IPS DF 6.9 (cell line): ENCODE results near the gene CLDN9.

Source experiments
- DNase-seq: peaks from one replicate; pipeline ENCODE4 v3.0.0-alpha.2; 2013; ENCODE audit warnings: low read depth, low spot score
- H3K27ac ChIP-seq: one replicate; pipeline ENCODE4 v1.5.1; 2013; ENCODE audit warnings: low read length, control low read depth
- H3K27me3 ChIP-seq: 2 replicates; pipeline ENCODE4 v1.6.1; 2013; ENCODE audit warnings: mild to moderate bottlenecking, low read length; ENCODE audit not compliant: control insufficient read depth, insufficient read depth
- H3K36me3 ChIP-seq: 2 replicates; pipeline ENCODE4 v1.6.1; 2013; ENCODE audit warnings: low read length; ENCODE audit not compliant: control insufficient read depth, insufficient read depth
- H3K4me1 ChIP-seq: 2 replicates; pipeline ENCODE4 v1.6.1; 2013; ENCODE audit warnings: low read length; ENCODE audit not compliant: control insufficient read depth, insufficient read depth
- H3K4me3 ChIP-seq: 2 replicates; pipeline ENCODE4 v1.5.1; 2013; ENCODE audit warnings: mild to moderate bottlenecking, low read length
- H3K9me3 ChIP-seq: 2 replicates; pipeline ENCODE4 v1.6.1; 2013; ENCODE audit warnings: low read length, inconsistent platforms; ENCODE audit not compliant: control insufficient read depth, insufficient read depth
- WGBS: extraction: QIAGEN DNeasy Blood & Tissue Kit; methylation state at CpG from one replicate; pipeline ENCODE4 v1.1.7; 2013; ENCODE audit warnings: mixed read lengths, missing lambda C conversion rate; ENCODE audit not compliant: insufficient read length, insufficient coverage; 5-methylcytosine and 5-hydroxymethylcytosine counted together

CLDN9 gene

DNA sequence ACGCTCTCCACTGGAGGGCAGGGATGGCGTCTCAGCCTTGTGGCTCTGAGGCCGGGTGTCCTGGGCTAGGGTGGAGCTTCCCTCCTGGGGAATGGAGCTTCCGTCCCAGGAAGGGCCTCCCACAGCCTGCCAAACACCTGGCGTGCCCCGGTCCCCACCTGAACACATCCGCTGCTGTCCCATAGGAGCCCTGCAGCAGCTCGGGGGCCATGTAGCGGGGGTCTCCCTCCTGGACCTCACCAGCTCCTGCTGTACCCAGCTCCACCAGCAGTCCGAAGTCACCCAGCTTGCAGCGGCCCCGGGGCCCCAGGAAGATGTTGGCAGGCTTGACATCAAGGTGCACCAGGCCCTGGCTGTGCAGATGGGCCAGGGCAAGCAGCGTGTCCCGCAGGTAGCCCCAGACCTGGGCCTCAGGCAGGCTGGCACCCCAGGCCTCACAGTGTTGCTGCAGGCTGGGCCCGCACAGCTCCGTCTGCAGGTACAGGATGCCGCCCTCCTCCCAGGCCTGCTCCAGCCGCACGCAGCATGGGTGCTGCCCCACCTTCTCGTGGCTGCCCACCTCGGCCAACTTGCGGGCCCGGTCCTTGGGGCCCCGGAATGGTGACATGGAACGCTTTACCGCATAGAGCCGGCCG is 37.4 kb upstream of the CLDN9 start:
- Histone ChIP-seq H3K4me3 (no peak overlapping the region), H3K36me3 (peaks cover 41% of the 10 kb centered on the region), H3K4me1 (no peaks in the 10 kb centered on the region), H3K9me3 (no peaks in the 10 kb centered on the region), H3K27ac (no peak overlapping the region), H3K27me3 (no peaks in the 10 kb centered on the region)
- no CpG with 5 or more reads among the region's 28 CpGs for WGBS
- DNase-seq, result no peak

DNA sequence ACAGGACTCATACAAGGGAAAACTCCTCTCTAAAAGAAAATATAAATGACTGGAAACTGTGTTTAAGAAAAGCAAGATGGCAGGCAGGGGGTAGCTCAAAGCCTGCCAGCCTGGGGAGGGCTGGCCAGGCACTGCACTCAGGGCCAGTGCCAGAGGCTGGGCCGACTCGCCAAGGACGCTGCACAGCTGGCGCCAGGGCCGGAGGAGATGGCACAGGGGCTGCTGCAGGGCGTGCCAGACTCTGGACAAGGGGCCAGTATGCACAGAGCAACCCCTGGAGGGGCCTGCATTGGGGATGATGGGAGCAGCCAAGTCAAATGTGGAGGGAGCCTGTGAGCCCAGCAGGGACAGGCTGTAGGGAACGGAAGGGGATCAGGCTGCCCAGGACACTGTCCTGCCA is 36.5 kb upstream of the CLDN9 start:
- peaks cover 41% of the 10 kb centered on the region for H3K36me3 ChIP-seq
- no peak for DNase-seq
- WGBS, result no CpG with 5 or more reads among the region's 7 CpGs
- H3K27ac ChIP-seq, result no peak overlapping the region
- H3K9me3 ChIP-seq, result no peaks in the 10 kb centered on the region
- no peaks in the 10 kb centered on the region for H3K4me1 ChIP-seq
- no peak overlapping the region for H3K4me3 ChIP-seq
- no peaks in the 10 kb centered on the region for H3K27me3 ChIP-seq

DNA sequence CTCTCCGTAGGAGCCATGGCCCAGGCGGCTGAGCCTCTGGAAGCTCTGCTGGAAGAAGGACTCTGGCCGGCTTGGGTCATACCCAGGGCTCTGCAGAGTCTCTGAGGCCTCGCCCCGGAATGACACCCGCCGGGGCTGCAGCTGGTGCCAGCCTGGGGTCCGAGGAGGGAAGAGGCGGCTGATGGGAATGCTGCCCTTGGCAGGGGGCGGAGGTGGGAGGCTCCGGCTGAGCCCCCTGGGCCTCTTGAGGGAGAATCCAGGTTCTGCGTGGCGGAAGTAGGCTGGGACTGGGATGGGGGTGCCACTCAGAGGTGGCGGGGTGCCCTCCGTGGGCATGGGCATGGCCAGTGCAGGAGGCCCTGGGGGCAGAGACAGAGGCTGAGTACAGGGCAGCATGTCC is 36.0 kb upstream of the CLDN9 start:
- no peaks in the 10 kb centered on the region for H3K9me3 ChIP-seq
- peaks cover 41% of the 10 kb centered on the region for H3K36me3 ChIP-seq
- WGBS, result no CpG with 5 or more reads among the region's 15 CpGs
- peaks cover under 1% of the 10 kb centered on the region; the same call in 1 of the 2 replicates for H3K4me1 ChIP-seq
- H3K4me3 ChIP-seq, result no peak overlapping the region
- no peaks in the 10 kb centered on the region for H3K27me3 ChIP-seq
- no peak for DNase-seq
- no peak overlapping the region for H3K27ac ChIP-seq

DNA sequence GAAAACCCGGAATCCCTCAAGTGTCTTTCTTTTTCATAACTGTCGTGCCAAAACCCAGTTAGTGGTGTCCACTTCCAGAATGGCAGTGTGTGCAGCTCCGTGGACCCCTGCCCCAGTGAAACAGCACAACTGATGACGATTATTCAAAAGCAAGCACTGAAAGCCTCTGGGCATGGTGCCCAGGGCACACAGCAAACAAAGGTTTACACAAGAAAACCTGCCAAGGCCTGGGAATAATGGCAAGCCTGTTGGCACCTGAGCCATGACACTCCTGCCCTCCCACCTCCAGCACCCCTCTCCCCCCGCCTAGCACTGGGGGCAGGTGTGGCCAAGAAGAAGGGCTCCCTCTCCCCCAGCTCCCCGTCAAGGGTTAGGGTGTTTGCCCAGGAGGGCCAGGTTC is 35.3 kb upstream of the CLDN9 start:
- peaks cover 3% of the 10 kb centered on the region; the same call in 1 of the 2 replicates for H3K4me1 ChIP-seq
- no peak overlapping the region for H3K4me3 ChIP-seq
- no peaks in the 10 kb centered on the region for H3K27me3 ChIP-seq
- DNase-seq, result no peak
- H3K9me3 ChIP-seq, result no peaks in the 10 kb centered on the region
- H3K27ac ChIP-seq, result no peak overlapping the region
- WGBS, result no CpG with 5 or more reads among the region's 6 CpGs
- H3K36me3 ChIP-seq, result peaks cover 33% of the 10 kb centered on the region

DNA sequence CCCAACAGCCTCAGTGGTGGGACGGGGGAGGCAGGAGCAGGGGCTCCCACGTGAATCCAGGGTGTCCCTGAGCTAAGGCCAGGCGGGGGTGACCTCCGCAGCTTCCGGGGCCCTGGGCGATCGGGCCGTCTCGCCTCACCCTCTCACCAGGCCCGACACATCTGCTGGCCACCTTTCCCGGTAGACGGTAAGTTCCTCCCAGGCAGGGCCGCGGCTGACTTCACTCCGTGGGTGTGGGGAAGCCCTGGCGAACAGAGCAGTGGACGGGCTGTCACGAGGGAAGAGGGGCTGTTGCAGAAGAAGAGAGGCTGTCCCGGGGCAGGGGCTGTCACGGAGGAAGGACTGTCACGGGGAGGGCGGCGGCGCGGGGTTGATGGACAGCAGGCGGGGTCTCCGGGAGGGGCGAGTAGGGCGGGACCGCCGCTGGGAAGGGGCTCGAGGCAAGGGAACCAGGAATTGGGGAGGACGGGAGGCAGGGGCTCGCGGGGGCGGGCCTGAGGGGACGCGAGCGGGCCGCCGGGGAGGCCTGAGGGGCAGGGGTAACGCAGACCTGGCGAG is 33.0 kb upstream of the CLDN9 start:
- no peaks in the 10 kb centered on the region for H3K9me3 ChIP-seq
- H3K4me1 ChIP-seq, result peaks cover 5% of the 10 kb centered on the region; the same call in 1 of the 2 replicates
- H3K36me3 ChIP-seq, result peaks cover 20% of the 10 kb centered on the region
- no peaks in the 10 kb centered on the region for H3K27me3 ChIP-seq
- H3K4me3 ChIP-seq, result peak overlapping the region; percentile 88
- whole genome bisulfite sequencing, result no CpG with 5 or more reads among the region's 43 CpGs
- no peak for DNase-seq
- H3K27ac ChIP-seq, result no peak overlapping the region

DNA sequence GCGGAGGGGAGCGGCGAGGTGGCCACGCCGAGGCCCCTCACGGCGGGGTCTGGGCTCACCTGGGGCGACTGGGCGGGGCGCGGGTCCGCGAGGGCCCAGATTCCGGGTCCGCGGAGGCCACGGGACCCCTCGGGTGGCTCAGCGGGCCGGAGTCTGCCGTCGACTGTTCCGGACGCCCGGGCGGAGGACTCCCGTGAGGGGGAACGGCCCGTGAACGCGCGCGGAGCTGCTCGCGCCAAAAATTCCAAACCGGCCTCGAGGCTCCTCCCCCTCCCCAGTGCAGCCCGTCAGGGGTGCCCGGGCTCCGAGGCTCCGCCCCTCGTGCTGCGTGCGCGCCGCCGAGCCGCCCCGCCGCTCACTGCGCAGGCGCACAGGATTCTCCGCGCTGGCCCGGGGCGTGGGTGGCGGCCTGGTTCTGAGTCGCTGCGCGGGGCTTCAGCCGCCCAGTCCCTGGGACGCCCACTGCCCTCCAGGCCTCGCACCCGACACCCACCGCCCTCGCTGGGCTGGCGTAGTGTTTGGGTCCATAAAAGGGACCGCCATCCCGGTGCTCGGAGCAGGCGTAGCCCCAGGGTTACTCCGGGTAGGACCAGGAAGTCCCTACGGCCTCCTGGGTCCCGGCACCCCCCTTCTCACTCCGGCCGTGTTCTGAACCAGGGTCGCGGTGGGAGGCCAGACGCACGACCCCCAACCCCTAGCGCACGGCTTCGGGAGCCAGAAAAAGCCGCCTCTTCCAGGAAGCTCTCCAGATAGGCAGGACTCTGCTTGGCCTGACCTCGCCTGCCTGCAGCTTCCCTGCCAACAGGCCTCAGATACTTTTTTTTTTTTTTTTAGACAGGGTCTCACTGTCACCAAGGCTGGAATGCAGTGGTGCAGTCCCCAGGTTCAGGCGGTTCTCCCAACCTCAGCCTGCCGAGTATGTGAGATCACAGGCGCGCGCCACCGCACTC is 32.2 kb upstream of the CLDN9 start, which contains the start of gene PKMYT1:
Gene PKMYT1, minus strand, starts transcription at position 220 of the 950 bp plus-strand sequence. CDS start 789 bp downstream, outside the sequence.
- no peaks in the 10 kb centered on the region for H3K9me3 ChIP-seq
- H3K36me3 ChIP-seq, result peaks cover 12% of the 10 kb centered on the region
- no CpG with 5 or more reads among the region's 91 CpGs for WGBS
- H3K4me3 ChIP-seq, result peak within 1 kb of the TSS; percentile 88
- peaks cover 5% of the 10 kb centered on the region; the same call in 1 of the 2 replicates for H3K4me1 ChIP-seq
- H3K27me3 ChIP-seq, result no peaks in the 10 kb centered on the region
- no peak for DNase-seq
- no peak within 1 kb of the TSS for H3K27ac ChIP-seq

DNA sequence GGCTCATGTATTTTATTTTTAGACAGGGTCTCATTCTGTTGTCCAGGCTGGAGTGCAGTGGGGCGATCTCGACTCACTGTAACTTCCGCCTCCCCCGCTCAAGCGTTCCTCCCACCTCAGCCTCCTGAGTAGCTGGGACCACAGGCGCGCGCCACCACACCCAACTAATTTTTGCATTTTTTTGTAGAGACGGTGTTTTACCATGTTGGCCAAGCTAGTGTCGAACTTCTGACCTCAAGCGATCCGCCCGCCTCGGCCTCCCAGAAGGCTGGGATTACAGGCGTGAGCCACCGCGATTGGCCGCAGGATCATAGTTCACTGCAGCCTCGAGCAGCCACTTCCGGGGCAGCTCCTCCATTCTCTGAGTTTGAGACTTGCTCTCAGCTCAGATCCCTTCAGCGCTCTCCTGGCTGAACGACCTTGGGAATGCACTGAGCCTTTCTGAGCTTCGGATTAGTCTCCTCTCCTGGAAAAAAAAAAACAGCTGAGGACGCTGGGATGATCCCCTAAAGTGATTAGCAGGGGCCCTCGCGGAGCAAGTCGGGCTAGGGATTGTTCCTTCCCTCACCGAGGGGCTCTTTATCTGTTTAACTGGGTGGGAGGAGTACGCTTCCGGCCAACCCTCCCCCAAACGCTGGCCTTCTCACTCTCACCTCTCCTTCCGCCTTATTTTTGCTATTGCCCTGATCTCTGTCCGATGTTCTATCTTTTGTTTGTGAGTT is 31.4 kb upstream of the CLDN9 start:
- Histone ChIP-seq H3K9me3 (no peaks in the 10 kb centered on the region), H3K4me3 (no peak overlapping the region; the same call in 1 of the 2 replicates), H3K27me3 (no peaks in the 10 kb centered on the region), H3K36me3 (peaks cover 5% of the 10 kb centered on the region), H3K4me1 (peaks cover 5% of the 10 kb centered on the region; the same call in 1 of the 2 replicates), H3K27ac (peak overlapping the region; percentile 49)
- DNase-seq, result no peak
- no CpG with 5 or more reads among the region's 33 CpGs for WGBS

DNA sequence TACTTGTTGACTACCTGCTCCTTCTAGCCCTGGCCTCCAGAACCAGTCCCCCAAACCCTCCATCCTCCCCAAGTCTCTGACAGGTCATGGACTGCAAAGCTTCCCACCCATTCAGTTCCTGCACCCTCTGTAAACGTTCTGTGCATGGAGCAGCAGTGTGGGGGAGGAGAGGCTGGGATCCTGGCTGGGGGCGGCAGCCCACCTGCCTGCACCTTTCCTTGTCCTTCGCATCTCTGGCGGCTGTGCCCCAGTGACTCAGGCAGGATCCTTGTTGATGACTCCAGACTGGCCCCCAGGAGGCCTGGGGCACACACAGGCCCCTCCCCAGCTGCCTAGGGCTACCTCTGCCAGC is 30.8 kb upstream of the CLDN9 start:
- H3K4me3 ChIP-seq, result no peak overlapping the region
- peaks cover 5% of the 10 kb centered on the region for H3K4me1 ChIP-seq
- H3K9me3 ChIP-seq, result no peaks in the 10 kb centered on the region
- H3K27me3 ChIP-seq, result no peaks in the 10 kb centered on the region
- peaks cover 1% of the 10 kb centered on the region for H3K36me3 ChIP-seq
- peak overlapping the region; percentile 49 for H3K27ac ChIP-seq
- no peak for DNase-seq
- no CpG with 5 or more reads among the region's 4 CpGs for WGBS

DNA sequence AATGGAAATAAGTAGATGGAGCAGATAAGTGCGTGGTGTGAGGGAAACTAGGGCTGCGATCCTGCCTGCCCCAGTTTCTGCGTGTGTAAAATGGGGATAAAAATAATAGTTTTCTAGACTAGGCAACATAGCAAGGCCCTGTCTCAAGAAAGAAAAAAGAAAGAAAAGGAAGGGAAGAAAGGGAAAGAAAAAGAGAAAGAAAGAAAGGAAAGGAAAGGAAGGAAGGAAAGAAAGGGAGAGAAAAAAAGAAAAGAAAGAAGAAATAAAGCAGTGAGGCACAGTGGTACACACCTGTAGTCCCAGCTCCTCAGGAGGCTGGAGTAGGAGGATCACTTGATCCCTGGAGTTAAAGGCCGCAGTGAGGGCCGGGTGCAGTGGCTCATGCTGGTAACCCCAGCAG is 30.3 kb upstream of the CLDN9 start:
- H3K4me1 ChIP-seq, result peaks cover 5% of the 10 kb centered on the region
- no peak overlapping the region for H3K4me3 ChIP-seq
- H3K9me3 ChIP-seq, result no peaks in the 10 kb centered on the region
- no peaks in the 10 kb centered on the region; the same call in none of the 2 replicates for H3K36me3 ChIP-seq
- no peak for DNase-seq
- no peak overlapping the region for H3K27ac ChIP-seq
- WGBS, result 100% methylated on average over 1 of the region's 5 CpGs
- H3K27me3 ChIP-seq, result no peaks in the 10 kb centered on the region

DNA sequence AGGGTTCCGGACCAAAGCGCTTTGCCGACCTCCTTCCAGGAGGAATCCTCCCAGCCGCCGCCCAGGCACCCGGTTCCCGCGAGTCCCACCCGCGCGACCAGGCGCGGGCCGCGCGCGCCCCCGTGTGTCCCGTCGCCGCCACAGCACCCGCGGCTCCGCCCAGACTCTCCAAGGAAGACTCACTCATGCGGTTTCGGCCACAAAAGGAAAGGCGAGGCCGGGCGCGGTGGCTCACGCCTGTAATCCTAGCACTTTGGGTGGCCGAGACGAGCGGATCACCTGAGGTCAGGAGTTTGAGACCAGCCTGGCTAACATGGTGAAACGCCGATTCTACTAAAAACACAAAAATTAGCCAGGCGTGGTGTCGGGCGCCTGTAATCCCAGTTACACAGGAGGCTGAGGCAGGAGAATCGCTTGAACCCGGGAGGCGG is 29.0 kb upstream of the CLDN9 start:
- H3K27ac ChIP-seq, result no peak overlapping the region
- peaks cover 5% of the 10 kb centered on the region for H3K4me1 ChIP-seq
- no peaks in the 10 kb centered on the region for H3K9me3 ChIP-seq
- H3K4me3 ChIP-seq, result no peak overlapping the region
- no CpG with 5 or more reads among the region's 42 CpGs for WGBS
- no peak for DNase-seq
- no peaks in the 10 kb centered on the region for H3K27me3 ChIP-seq
- no peaks in the 10 kb centered on the region; the same call in 1 of the 2 replicates for H3K36me3 ChIP-seq
